GM08714 (cell line): ENCODE results near the gene FAM163A.
A peak's percentile ranks its signal among the peaks of the same experiment; 100 is the strongest.

Experiments used
- H3K4me3 ChIP-seq: fragments of 200-500 bp; sonication (Bioruptor generic); 2 replicates; pipeline ENCODE4 v1.5.1; 2014; ENCODE audit warnings: mild to moderate bottlenecking, low read length, inconsistent platforms
- ZNF274 ChIP-seq: IDR thresholded peaks from 2 replicates; pipeline ENCODE4 v1.6.1; 2012; ENCODE audit warnings: mild to moderate bottlenecking, low read depth, low read length

Gene FAM163A

GRCh38 chr1:179812501-179813292, 69.6 kb downstream of the FAM163A start:
- TF ChIP-seq ZNF274: no peak
- H3K4me3 ChIP-seq: no peak overlapping the region

- TF ChIP-seq ZNF274: no peak
- no peak overlapping the region for H3K4me3 ChIP-seq
These were observed 70.8 kb downstream of the FAM163A start for GRCh38 chr1:179813626-179814545.

- peak overlapping the region; percentile 50; the same call in 1 of the 2 replicates for H3K4me3 ChIP-seq
- no peak for TF ChIP-seq ZNF274
These were observed 71.4 kb downstream of the FAM163A start for GRCh38 chr1:179814546-179814838.

- no peak overlapping the region; the same call in 1 of the 2 replicates for H3K4me3 ChIP-seq
- TF ChIP-seq ZNF274: no peak
These were observed 72.5 kb downstream of the FAM163A start for GRCh38 chr1:179815641-179816040.

GRCh38 chr1:179816196-179816960, 73.3 kb downstream of the FAM163A start:
- TF ChIP-seq ZNF274: no peak
- no peak overlapping the region for H3K4me3 ChIP-seq

GRCh38 chr1:179817056-179817455, 74.0 kb downstream of the FAM163A start:
- no peak overlapping the region for H3K4me3 ChIP-seq
- TF ChIP-seq ZNF274: no peak

GRCh38 chr1:179817789-179818188, 74.7 kb downstream of the FAM163A start:
- no peak overlapping the region for H3K4me3 ChIP-seq
- TF ChIP-seq ZNF274: no peak

GRCh38 chr1:179818260-179818659, 75.2 kb downstream of the FAM163A start:
- TF ChIP-seq ZNF274: no peak
- H3K4me3 ChIP-seq: no peak overlapping the region

- no peak overlapping the region for H3K4me3 ChIP-seq
- TF ChIP-seq ZNF274: no peak
These were observed 75.7 kb downstream of the FAM163A start for GRCh38 chr1:179818743-179819173.

- H3K4me3 ChIP-seq: no peak overlapping the region
- no peak for TF ChIP-seq ZNF274
These were observed 77.3 kb downstream of the FAM163A start for GRCh38 chr1:179820226-179820970.

- no peak overlapping the region for H3K4me3 ChIP-seq
- TF ChIP-seq ZNF274: no peak
These were observed 78.4 kb downstream of the FAM163A start for GRCh38 chr1:179821524-179821923.

- TF ChIP-seq ZNF274: no peak
- H3K4me3 ChIP-seq: no peak overlapping the region
These were observed 79.0 kb downstream of the FAM163A start for GRCh38 chr1:179822065-179822464.

GRCh38 chr1:179823693-179824092, 80.6 kb downstream of the FAM163A start:
- TF ChIP-seq ZNF274: no peak
- H3K4me3 ChIP-seq: no peak overlapping the region
